Adrenal gland (tissue), 12 donors: ENCODE data around the gene MDGA2. TPM values are rescaled to one million over a fixed set of nuclear protein-coding genes. Genes with fewer than 3 reads are reported as not detected.
"Not testable (repeated sequence)": the region's sequence is repeated elsewhere in the genome, so short reads cannot be mapped to it uniquely, and the experiment has no call there.

Experiments
- DNase-seq, 7 donors: peaks; one replicate each; pipeline ENCODE4 v3.0.0-alpha.2; 2019 to 2020
- H3K27ac ChIP-seq, 5 donors: fragments of 200-600 bp; sonication (generic) in 4 of 5; 1 replicate in 3 of 5; 2 replicates in 2 of 5; pipeline versions ENCODE4 v1.5.1 to v1.8.0; 2016 to 2020; ENCODE audit warnings: mild to moderate bottlenecking in 1 of 5
- H3K27me3 ChIP-seq: fragments of 200-600 bp; 2 replicates; pipeline ENCODE4 v1.8.0; 2021
- H3K36me3 ChIP-seq, 2 donors: fragments of 200-600 bp; replicated peaks in 1 of 2; 1 replicate in 1 of 2; 2 replicates in 1 of 2; pipeline versions ENCODE4 v1.5.1 to v1.8.0; 2018 to 2022
- H3K4me1 ChIP-seq, 2 donors: fragments of 200-600 bp; replicated peaks in 1 of 2; 1 replicate in 1 of 2; 2 replicates in 1 of 2; pipeline versions ENCODE4 v1.5.1 to v1.8.0; 2018 to 2021
- H3K4me3 ChIP-seq, 4 donors: fragments of 200-600 bp; sonication (generic) in 3 of 4; one replicate each; pipeline ENCODE4 v1.5.1; 2016 to 2018
- H3K9me3 ChIP-seq, 3 donors: fragments of 200-600 bp; sonication (generic) in 1 of 3; replicated peaks in 1 of 3; 1 replicate in 2 of 3; 2 replicates in 1 of 3; pipeline versions ENCODE4 v1.5.1 to v1.8.0; 2016 to 2021
- POLR2A ChIP-seq, 2 donors: fragments of 450-650 bp; IDR thresholded peaks; one replicate each; pipeline ENCODE4 v1.6.1; 2017; ENCODE audit warnings: antibody characterized with exemption in 2 of 2, mild to moderate bottlenecking in 2 of 2, moderate library complexity in 1 of 2
- WGBS, 4 donors: extraction: QIAGEN DNeasy Blood & Tissue Kit in 2 of 4; methylation state at CpG; one replicate each; pipeline versions ENCODE4 v1.1.5 to v1.1.7; 2013 to 2017; 5-methylcytosine and 5-hydroxymethylcytosine counted together
- intact Hi-C, 2 donors: fragments of 100-400 bp; cut with DNase I; formaldehyde crosslinking; loops; one replicate each; pipeline versions ENCODE4 v1.14.1 to v1.15.0; 2022 to 2023
- polyA plus RNA-seq, 3 donors: library from polyadenylated mRNA; stranded (reverse); fragments of 200-250 nt in 2 of 3; fragments of 350-450 nt in 1 of 3; fragmentation: Illumina TruSeq in 1 of 3; extraction: RNeasy Lipid Tissue Mini Kit (QIAGEN cat#74804) in 1 of 3; gene quantifications; one replicate each; pipeline ENCODE4 v1.2.3, GENCODE V29; 2013 to 2014
- total RNA-seq, 9 donors: library from RNA; depleted of rRNA in 4 of 9; stranded (reverse); fragments of >200 nt in 4 of 9; fragments of 120-200 nt in 1 of 9; fragmentation: NEBNext Ultra II Directional in 1 of 9; extraction: Animal tissue kit (Norgen Biotek cat#: 25700) in 1 of 9; gene quantifications; one replicate each; pipeline versions ENCODE4 v1.1.0 to v1.2.4, GENCODE V29; 2013 to 2023
- TF ChIP-seq, protein P1 (sequence below), 6 experiments: fragments of 450-650 bp in 4 of 6; fragments of 200-600 bp in 2 of 6; sonication (generic) in 1 of 6; IDR thresholded peaks; 1 replicate in 5 of 6; 2 replicates in 1 of 6; pipeline versions ENCODE4 v1.5.1 to v1.8.0; 2016 to 2021; ENCODE audit warnings: antibody characterized with exemption in 6 of 6, mild to moderate bottlenecking in 2 of 6, moderate library complexity in 1 of 6
- donor health status: healthy with polysubstance abuse.
- donor health status: Bipolar disorder and iron deficiency.
- donor health status: DM: yes; HTN: yes; CAD: no.
- donor health status: DM: no; HTN: no; CAD: no.
- donor health status: DM: no; HTN: no; CAD: no.
- donor health status: DM: yes; HTN: yes; CAD: no.

The MDGA2 gene
- total and polyA plus RNA-seq, 12 donors = 0.08 to 3.5 (median 0.34) TPM; not detected in 5

- Histone ChIP-seq H3K4me1 (no peaks in the 10 kb centered on the region), H3K27me3 (no peaks in the 10 kb centered on the region), H3K9me3 (peaks cover 0 to 10% (median 0%) of the 10 kb centered on the region in 3 donors), H3K4me3 (no peak overlapping the region), H3K27ac (no peak overlapping the region), H3K36me3 (no peaks in the 10 kb centered on the region)
- DNase-seq = no peak
- TF ChIP-seq, protein P1, sequence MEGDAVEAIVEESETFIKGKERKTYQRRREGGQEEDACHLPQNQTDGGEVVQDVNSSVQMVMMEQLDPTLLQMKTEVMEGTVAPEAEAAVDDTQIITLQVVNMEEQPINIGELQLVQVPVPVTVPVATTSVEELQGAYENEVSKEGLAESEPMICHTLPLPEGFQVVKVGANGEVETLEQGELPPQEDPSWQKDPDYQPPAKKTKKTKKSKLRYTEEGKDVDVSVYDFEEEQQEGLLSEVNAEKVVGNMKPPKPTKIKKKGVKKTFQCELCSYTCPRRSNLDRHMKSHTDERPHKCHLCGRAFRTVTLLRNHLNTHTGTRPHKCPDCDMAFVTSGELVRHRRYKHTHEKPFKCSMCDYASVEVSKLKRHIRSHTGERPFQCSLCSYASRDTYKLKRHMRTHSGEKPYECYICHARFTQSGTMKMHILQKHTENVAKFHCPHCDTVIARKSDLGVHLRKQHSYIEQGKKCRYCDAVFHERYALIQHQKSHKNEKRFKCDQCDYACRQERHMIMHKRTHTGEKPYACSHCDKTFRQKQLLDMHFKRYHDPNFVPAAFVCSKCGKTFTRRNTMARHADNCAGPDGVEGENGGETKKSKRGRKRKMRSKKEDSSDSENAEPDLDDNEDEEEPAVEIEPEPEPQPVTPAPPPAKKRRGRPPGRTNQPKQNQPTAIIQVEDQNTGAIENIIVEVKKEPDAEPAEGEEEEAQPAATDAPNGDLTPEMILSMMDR (IDR thresholded peaks at IDR 0.05) = no peak
- no peak for TF ChIP-seq POLR2A (IDR thresholded peaks at IDR 0.05)
- 65 to 82% (median 71%) methylated on average over 5 of the region's 5 CpGs for WGBS, 4 donors
- intact Hi-C loops = no loop called here
Measured at GRCh38 chr14:47189911-47190484, 485.4 kb downstream of the MDGA2 start.

DNA sequence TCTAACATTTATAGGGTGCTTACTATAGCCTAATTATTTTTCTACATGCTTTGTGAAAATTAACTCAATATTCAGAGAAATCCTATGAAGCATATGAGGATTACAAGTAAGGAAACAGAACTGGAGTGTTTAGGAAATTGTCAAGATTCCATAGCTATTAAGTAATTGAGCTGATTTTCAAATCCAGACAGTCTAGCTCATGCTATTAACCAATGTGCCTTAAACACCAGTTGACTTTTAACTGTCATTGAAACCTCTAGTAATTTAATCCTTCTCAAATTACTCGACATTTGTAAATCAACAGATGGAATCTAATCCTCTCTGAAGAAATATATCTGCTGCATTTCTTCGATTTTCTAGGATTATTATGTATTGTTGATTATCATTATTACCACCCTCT, 488.9 kb downstream of the MDGA2 start:
- Histone ChIP-seq H3K9me3 (peaks cover 0 to 10% (median 0%) of the 10 kb centered on the region in 3 donors), H3K27me3 (no peaks in the 10 kb centered on the region), H3K36me3 (no peaks in the 10 kb centered on the region), H3K4me1 (no peaks in the 10 kb centered on the region), H3K4me3 (no peak overlapping the region), H3K27ac (no peak overlapping the region)
- intact Hi-C loops = no loop called here
- no peak for DNase-seq
- 62 to 83% (median 67%) methylated on average over 2 of the region's 2 CpGs for WGBS, 4 donors
- TF ChIP-seq POLR2A (IDR thresholded peaks at IDR 0.05) = no peak
- TF ChIP-seq, protein P1 (IDR thresholded peaks at IDR 0.05) = no peak

DNA sequence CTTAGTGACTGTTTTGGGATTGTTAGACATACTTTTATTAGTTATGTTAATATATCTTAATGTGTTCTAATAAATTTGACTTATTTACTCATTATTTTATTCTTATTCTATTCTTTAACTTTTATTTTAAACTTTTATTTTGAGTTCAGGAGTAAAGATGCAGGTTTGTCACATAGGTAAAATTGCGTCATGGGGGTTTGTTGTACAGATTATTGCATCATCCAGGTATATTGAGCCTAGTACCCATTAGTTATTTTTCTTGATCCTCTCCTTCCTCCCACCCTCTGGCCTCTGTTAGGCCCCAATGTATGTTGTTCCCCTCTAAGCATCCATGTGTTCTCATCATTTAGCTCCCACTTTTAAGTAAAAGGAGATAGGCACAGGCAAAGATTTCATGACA, 495.5 kb downstream of the MDGA2 start:
- H3K27me3 ChIP-seq = no peaks in the 10 kb centered on the region
- H3K4me1 ChIP-seq = no peaks in the 10 kb centered on the region
- H3K9me3 ChIP-seq = no peaks in the 10 kb centered on the region
- H3K4me3 ChIP-seq = no peak overlapping the region
- TF ChIP-seq POLR2A (IDR thresholded peaks at IDR 0.05) = no peak
- TF ChIP-seq, protein P1 (IDR thresholded peaks at IDR 0.05) = no peak
- no peaks in the 10 kb centered on the region for H3K36me3 ChIP-seq
- no peak overlapping the region for H3K27ac ChIP-seq
- intact Hi-C loops = no loop called here
- DNase-seq = no peak
- 76 to 96% (median 87%) methylated on average over 1 of the region's 1 CpG for WGBS, 4 donors

DNA sequence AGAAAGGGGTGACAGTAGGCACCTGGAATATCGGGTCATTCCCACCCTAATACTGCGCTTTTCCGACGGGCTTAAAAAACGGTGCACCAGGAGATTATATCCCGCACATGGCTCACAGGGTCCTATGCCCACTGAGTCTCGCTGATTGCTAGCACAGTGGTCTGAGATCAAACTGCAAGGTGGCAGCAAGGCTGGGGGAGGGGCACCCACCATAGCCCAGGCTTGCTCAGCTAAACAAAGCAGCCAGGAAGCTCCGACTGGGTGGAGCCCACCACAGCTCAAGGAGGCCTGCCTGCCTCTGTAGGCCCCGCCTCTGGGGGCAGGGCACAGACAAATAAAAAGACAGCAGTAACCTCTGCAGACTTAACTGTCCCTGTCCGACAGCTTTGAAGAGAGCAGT, 503.5 kb downstream of the MDGA2 start:
- DNase-seq, H3K27ac ChIP-seq, intact Hi-C loops, H3K4me3 ChIP-seq, H3K27me3 ChIP-seq, H3K36me3 ChIP-seq, H3K9me3 ChIP-seq, H3K4me1 ChIP-seq: not testable (repeated sequence)
- WGBS, 4 donors = 92 to 94% (median 93%) methylated on average over 9 to 10 of the region's 10 CpGs

GRCh38 chr14:47167402-47167801, 508.0 kb downstream of the MDGA2 start:
- DNase-seq = no peak
- 80 to 95% (median 87%) methylated on average over 1 of the region's 1 CpG for WGBS, 4 donors
- intact Hi-C loops = no loop called here

More at GRCh38 chr14:47167402-47167801, 508.0 kb downstream of the MDGA2 start:
- H3K4me1 ChIP-seq = no peaks in the 10 kb centered on the region
- no peaks in the 10 kb centered on the region for H3K9me3 ChIP-seq
- no peak overlapping the region for H3K4me3 ChIP-seq
- TF ChIP-seq POLR2A (IDR thresholded peaks at IDR 0.05) = no peak
- TF ChIP-seq, protein P1 (IDR thresholded peaks at IDR 0.05) = no peak
- H3K27me3 ChIP-seq = no peaks in the 10 kb centered on the region
- no peak overlapping the region for H3K27ac ChIP-seq
- no peaks in the 10 kb centered on the region for H3K36me3 ChIP-seq
